GM21786 (cell line): ENCODE measurements around the gene ZNF619.
A peak's percentile ranks its signal among the peaks of the same experiment; 100 is the strongest.

Experiments used
- ATAC-seq: cut with Tn5 transposase; IDR thresholded peaks from one replicate; pipeline ENCODE4 v1.9.1; 2021; ENCODE audit not compliant: unreplicated experiment

Gene ZNF619

DNA sequence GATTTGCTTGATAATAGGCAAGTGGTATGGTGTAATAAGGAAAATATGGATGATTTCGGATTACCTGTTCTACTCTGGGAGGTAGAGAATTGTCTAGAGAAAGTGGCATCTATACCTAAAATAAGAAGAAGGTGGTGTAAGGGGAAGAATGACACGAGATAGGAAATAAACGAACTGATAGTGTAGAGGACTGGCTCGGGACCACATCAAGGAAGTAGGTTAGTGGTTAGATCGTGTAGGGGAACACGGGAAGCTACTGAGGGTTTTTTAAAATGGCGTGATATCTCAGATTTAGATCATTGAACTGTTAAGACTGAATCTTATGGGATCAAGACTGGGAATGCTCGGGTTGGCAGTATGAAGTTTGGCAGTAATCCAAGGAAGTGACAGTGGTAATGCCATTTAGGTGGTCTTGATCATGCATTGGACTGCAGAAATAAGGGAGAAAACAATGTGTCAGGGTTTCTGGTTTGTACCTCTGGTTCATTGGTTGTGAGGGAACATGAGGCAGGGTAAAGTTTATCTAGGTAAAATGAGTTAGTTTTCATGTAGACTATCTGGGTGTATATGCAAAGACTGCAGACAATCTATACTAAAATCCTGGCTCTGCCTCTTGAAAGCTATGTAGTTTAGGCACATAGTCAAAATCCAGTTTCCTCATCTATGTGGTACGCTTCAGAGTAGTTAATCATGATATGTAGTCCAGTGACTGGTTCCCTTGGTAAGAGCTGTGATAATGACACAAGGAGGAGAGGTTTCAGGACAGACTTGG is 12.4 kb upstream of the ZNF619 start:
- no peak for ATAC-seq

DNA sequence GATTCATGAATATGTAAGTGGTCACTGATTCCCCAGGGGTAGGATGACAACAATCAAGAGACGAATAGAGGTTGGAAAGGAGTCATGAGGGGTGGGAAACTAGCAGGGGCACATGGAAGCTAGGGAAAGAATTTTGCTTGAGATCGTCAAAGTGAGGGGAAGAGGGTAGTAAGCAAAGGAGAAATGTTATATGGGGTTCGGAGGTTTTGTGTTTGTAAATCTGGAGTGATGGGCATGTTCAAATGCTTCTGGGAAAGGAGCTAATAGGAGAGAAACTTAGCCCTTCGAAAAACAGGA is 11.9 kb upstream of the ZNF619 start:
- no peak for ATAC-seq

DNA sequence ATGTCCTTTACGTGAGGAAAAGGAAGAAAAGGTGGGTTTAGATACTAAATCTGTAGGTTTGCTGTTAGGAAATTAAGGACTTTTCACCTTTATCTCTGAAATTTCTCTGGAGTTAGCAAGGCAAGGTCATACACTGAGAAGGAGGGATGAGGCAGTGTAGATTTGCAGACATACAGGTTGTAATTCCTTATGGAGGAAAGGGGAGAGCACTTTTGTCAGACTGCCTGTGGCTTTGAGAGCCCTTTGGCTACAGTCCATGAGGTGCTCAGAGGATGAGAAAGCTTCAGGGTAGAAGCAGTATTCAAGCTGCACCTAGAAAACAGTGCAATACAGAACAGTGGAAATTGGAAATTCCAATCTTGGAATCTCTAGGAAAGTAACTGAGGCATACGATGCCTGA is 11.5 kb upstream of the ZNF619 start:
- no peak for ATAC-seq

DNA sequence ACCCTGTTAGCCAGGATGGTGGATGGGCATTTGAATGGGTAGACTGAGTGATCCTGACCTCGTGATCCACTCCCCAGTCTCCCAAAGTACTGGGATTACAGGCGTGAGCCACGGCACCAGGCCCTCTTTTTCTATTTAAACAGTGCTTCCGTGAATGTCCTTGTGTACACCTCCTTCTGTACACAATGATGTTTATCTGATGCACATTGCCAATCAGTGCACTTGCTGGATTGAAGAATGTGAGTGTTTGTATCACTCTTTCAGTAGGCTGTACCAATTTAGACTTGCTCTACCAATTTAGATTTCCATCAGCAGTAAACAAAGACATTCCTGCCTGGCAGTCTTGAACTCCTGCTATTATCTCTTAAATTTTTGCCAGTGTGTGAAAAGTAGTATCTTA is 8.9 kb upstream of the ZNF619 start:
- no peak for ATAC-seq

DNA sequence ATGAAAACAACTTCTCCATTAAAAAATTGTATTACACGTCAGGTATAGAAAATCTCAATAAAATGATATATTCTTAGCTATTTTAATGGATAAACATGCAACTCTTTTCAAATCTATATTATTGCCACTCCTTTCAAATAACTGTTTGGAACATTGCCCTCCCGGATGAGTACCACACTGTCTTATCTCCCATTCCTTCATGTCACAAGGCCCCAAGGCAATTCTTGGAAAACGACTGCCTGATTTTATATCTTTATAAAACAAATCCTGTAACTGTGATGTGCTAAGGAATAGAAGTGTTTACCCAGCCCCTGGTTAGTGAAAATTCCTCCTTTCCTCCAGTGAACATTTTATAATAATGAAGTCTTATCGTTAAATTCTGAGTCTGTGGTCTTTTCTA is 6.2 kb upstream of the ZNF619 start:
- ATAC-seq, result no peak

DNA sequence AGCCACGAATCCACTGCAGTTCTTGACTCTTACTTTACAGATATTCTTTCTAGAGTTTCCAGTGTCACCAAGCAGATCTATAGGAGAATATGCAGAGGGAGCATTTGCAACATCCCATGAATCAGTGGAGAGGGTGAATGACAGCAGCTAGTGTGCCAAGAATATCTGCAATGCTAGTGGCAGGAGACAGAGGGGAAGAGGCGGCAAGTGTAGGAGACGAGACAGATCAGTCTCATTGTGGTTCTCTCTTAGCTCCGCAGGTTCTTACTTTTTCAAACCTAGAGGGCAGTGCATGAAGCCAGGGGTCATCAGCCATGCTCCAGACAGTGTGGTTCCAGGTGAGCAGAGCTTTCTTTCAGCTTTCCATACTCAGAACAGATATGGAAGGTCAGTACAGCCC is 744 bp downstream of the ZNF619 start:
- no peak for ATAC-seq

DNA sequence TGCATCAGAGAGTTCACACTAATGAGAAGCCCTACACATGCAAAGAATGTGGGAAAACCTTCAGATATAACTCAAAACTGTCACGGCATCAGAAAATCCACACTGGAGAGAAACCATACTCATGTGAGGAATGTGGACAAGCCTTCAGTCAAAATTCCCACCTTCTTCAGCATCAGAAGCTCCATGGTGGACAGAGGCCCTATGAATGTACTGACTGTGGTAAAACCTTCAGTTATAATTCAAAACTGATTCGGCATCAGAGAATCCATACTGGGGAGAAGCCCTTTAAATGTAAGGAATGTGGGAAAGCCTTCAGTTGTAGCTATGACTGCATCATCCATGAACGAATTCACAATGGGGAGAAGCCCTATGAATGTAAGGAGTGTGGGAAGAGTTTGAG is 10.2 kb downstream of the ZNF619 start:
- no peak for ATAC-seq

DNA sequence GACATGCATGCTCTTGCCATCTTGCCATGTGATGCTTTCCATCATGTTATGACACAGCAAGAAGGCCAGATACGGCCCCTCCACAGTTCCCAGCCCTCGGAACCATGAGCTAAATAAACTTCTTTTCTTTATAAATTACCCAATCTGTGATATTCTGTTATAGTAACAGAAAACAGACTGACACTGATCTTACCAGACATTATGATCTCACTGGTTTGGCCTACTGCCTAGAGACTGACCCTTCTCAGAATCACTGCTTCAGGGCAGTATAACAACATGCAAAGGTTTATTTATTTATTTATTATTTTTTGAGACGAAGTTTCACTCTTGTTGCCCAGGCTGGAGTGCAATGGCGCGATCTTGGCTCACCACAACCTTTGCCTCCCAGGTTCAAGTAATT is 14.0 kb downstream of the ZNF619 start:
- no peak for ATAC-seq

DNA sequence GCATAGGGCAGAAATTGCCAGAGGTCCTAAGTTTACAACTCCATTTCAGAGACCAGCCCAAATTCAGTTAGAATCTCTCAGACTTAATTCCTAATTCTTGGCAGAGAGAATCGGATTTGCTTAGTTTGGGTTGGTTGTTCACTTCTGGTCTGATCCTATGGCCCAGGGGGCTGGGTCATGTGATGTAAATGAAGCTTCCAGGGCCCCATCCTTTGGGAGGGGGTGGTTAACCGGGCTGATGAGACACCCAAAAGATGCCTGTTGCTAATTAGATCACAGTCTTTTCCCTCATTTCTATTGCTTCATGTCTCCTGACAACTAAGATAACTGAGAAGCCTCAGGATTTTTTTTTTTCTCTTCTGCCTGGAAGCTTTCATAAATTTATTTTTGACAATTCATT is 17.8 kb downstream of the ZNF619 start:
- ATAC-seq, result no peak

DNA sequence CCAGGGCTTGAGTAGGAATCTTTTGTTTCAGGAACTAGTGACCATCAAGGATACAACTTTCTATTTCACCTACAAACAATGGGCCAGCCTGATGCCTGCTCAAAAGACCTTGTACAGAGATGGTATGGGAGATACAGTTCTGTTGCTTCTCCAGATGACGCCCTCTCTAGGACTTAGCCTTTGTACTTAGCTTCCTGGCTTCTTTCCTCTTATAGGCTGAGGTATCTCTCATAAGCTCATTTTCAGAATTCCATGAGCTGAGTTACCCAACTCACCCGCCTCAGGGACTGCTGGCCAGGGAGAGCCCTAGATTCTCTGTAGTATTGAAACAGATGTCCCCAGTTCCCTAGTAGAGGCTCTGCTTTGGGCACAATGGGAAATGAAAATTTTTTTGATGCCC is 20.4 kb downstream of the ZNF619 start:
- no peak for ATAC-seq

DNA sequence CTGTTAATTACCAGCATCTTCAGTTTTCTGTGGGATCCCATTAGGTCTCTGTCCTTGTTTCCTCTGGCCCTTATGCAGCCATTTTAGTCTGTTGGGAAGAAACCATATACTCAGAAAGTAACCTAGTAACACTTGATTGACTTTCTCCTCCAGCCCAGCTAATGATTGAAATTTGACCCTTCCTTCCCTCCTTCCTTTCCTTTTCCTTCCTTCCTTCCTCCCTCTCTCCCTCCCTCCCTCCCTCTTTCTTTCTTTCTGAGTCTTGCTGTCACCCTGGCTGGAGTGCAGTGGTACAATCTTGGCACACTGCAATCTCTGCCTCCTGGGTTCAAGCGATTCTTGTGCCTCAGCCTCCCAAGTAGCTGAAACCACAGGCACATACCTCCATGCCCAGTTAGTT is 23.0 kb downstream of the ZNF619 start:
- no peak for ATAC-seq

DNA sequence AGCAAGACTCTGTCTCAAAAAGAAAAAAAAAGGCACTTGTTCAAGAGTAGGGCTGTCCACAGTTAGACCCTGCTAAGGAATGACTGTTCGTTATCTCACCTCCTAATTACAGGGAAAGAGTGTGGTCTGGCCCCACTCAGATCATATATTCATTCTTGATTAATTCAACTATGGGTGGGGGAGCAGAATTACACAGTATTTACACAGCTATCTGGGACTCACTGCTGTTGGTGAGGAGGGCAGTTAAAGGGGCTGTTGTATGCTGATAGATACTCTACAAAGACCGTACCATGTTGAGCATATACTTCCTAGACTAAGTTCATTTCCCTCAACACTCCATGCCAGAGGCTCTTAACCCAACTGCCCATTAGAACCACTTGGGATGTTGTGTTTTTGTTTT is 25.1 kb downstream of the ZNF619 start:
- no peak for ATAC-seq

DNA sequence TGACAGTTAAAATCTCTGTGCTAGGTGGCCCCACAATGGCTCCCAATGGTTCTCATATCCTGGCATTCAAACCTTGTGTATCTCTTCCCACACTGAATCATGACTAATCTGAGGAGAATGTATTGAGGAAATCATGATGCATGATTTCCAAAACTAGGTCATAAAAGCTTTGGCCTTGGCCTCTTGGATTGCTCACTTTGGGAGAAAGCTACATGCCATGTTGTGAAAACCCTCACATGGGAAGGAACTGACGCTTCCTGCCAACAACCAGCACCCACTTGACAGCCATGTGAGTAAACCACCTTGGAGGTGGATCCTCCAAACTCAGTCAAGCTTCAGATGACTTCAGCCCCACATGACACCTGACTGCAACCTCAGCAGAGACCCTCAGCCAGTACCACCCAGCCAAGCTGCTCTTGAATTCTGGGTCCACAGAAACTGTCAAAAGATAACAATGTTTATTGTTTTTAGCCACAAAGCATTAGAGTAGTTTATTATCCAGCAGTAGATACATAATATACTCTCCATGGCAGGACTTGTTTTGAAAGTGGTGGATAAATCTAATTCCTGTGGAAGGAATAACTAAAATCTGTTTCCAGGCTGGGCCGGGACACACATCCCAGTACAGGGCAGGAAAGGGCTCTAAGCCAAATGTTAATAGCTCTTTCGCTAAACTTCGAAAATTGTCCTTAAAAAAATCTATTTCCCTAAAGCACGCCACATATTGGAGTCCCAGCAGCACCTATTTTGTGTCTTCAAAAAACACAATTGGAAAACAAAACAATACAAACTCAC is 27.9 kb downstream of the ZNF619 start:
- no peak for ATAC-seq

DNA sequence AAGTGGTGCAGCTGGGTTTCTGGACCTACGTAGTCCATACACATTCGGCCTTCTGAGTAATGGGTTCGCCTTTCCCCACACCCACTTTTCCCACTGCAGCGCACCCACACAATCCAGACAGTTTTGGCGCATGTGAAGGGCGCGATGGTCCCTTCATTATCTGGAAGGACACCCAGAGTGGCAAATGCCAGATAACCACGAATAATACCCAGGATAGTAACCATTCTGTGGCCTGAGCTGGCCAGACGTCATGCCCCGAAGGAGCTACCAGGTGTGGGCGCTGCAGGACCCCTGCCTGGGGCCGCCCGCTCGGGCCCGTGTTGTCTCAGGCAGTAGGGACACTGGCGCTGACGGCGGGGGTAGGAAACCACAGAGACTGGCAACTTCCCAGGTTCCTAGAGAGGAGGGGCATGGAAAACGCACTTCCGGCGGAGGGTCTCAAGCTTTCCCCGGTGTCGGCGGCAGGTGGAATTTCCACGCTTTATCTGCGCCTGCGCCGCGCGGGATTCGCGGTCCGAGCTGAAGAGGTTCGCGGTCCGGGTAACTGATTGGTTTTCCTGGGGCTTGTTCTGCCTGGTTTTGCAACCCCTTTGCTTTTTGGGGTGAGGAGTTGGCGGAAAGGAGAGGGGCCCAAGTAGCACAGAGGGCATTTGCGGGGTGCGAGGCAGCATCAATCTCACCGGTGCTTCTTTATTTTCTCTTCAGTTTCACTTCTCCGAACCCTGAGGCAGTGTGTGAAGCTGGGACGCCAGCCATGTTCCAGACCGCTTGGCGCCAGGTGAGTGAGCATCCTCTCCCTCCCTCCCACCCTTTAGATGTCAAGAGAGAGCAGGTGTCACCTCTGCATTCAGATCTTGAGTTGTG is 28.9 kb downstream of the ZNF619 start, which contains the start of gene ZNF620:
Gene ZNF620 (plus strand): TSS at position 441 of the 864 bp plus-strand sequence. CDS start 314 bp downstream, at position 755.
- ATAC-seq, result peak; percentile 81

DNA sequence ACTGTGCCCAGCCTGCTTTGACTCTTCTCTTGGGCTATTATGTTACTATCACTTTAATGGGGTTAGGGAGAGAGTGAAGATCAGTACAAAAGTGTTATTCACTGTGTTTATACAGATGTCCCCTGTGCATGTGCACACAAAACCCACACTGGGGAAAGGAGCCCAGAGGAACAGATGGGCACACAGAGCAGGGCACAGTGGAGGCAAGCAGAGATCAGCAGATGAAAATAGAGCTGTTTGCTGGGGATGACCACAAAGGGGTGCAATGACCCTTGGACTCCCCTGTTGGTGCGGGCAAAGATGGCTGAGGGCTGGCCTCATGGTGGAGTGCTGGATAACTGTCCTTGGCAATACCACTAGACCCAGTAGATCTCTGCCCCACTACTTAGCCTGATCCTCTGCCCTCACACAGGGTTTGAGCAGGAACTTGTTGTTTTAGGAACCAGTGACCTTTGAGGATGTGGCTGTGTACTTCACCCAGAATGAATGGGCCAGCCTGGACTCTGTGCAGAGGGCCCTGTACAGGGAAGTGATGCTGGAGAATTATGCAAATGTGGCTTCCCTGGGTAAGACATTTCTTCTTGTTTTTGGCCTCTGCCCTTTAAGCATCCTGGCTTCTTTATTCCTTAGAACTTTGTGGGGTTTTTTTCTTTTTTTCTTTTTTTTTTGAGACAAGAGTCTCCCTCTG is 34.3 kb downstream of the ZNF619 start:
- no peak for ATAC-seq

DNA sequence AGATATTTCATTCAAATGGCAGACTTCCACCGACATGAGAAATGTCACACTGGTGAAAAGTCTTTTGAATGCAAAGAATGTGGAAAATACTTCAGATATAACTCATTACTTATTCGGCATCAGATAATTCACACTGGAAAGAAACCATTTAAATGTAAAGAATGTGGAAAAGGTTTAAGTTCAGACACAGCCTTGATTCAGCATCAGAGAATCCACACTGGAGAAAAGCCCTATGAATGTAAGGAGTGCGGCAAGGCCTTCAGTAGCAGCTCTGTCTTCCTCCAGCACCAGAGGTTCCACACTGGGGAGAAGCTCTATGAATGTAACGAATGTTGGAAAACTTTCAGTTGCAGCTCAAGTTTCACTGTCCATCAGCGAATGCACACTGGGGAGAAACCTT is 39.3 kb downstream of the ZNF619 start:
- no peak for ATAC-seq

DNA sequence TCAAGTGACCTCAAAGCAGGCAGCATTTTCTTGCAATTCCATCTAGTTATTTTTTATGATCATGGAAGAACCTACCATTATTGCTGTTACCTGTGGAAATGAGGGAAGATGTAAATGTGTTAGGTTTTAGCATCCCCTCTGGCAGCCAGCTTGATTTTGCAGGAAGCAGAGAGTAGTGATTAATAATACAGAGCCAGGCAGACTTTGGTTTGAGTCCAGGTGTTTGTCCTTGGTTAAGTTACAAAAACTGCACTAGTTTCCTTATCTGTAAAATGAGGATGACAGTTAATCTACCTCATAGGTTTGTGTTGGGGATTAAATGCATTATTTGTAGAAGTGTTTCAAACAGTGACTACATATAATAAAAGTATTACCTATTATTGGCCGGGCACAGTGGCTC is 41.1 kb downstream of the ZNF619 start:
- no peak for ATAC-seq

DNA sequence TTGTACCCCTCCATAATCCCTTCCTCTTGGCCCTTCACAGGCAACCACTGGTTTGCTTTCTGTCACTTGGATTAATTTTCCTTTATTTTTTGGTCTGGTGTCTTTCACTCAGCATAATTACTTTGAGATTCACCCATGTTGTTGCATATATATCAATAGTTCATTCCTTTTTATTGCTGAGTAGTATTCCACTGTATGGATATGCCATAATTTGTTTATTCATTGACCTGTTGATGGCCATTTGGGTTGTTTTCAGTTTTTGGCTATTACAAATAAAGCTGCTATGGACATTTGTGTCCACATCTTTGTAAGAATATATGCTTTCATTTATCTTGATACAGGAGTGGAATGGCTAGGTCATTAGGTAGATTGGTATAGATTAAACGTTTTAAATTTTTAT is 41.9 kb downstream of the ZNF619 start:
- ATAC-seq, result no peak

DNA sequence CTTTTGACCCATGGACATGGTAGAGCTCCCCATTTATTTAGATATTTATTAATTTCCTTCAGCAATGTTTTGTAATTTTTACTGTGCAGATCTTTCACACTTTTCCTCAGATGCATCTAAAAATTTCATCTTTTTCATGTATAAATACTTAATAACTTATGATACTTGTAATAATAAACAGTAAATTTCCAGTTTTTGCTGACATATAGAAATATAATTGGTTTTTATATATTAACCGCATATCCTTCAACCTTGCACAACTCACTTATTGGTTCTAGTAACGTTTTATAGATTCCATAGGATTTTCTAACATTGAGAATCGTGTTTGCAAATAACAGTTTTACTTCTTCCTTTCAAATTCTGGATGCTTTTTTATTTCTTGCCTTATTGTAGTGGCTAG is 44.3 kb downstream of the ZNF619 start:
- no peak for ATAC-seq

DNA sequence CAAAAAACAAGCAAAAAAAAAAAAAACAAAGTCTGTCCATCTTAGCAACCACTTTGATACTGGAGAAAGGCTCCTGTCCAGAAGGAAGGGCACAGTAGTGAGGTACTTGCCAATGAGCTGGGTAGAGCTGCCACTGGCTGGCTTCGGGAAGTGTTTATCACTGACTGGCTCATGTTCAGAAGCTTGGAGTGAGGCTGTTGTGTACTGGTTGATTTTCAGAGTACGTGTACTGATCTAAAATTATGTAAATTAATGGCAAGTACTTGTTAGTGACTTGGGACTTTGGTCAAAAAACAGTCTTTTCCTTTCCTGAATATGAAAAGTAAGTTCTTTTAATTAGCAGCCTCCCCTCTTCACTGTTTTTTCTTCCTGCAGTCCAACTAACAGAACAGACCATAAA is 46.9 kb downstream of the ZNF619 start:
- no peak for ATAC-seq

DNA sequence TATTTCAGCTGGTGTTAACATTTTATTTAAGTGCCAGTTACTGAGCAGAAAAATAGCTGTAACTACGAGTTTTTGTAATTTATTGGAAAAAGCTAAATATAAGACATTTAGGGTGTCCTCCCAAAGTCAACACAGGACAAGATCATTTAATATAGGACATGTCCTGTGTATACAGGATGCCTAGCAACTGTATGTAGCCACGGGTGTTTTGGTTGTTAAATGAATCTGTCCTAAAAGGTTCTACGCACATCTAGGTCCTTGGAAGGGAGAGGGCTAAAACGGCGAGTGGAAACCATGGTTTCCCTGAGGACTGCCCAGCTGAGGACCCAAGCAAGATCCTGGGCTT is 47.3 kb downstream of the ZNF619 start:
- ATAC-seq, result peak; percentile 9
